IMR-90 (cell line): ENCODE results near the gene WDFY2. TPM values are rescaled to one million over a fixed set of nuclear protein-coding genes. Genes with fewer than 3 reads are reported as not detected.

Experiments used
- ATAC-seq: fragments of 200-7000 bp; cut with Tn5 transposase; 2 replicates; pipeline ENCODE4 v1.9.1; 2020; ENCODE audit warnings: low read depth, mild to moderate bottlenecking, moderate library complexity
- BruUV-seq: library from RNA; stranded (reverse); fragments of 400-500 nt; replicated peaks from 2 replicates; lab custom pipeline; 2021; lab: Mats Ljungman, UMichigan
- CTCF ChIA-PET: fragments of 300-600 bp; formaldehyde crosslinking; extraction: SDS; loops from one replicate; lab custom pipeline; 2021; ENCODE audit warnings: antibody characterized with exemption; lab: Yijun Ruan, JAX
- POLR2A ChIA-PET: fragments of 300-600 bp; sonication (Branson Sonifier 250); formaldehyde crosslinking; loops from one replicate; lab custom pipeline; 2022; ENCODE audit warnings: antibody characterized with exemption; ENCODE audit not compliant: unreplicated experiment; lab: Charles Lee
- DNase-seq: peaks from one replicate; pipeline ENCODE4 v3.0.0; 2013
- H2AFZ ChIP-seq: replicated peaks from 2 replicates; pipeline ENCODE3; 2013; ENCODE audit warnings: low read length, mild to moderate bottlenecking; ENCODE audit not compliant: poor library complexity
- H2AK5ac ChIP-seq: 2 replicates; pipeline ENCODE4 v1.6.1; 2013; ENCODE audit warnings: low read depth, low read length, inconsistent platforms
- H2AK9ac ChIP-seq: replicated peaks from 2 replicates; pipeline ENCODE3; 2013; ENCODE audit warnings: mild to moderate bottlenecking, low read depth, low read length, moderate library complexity; ENCODE audit not compliant: poor library complexity
- H2BK120ac ChIP-seq: 2 replicates; pipeline ENCODE4 v1.6.1; 2013; ENCODE audit warnings: low read depth, low read length, inconsistent platforms
- H2BK15ac ChIP-seq: 3 replicates; pipeline ENCODE4 v1.6.1; 2013; ENCODE audit warnings: low read depth, low read length, inconsistent platforms
- H2BK20ac ChIP-seq: 2 replicates; pipeline ENCODE4 v1.6.1; 2013; ENCODE audit warnings: low read depth, mild to moderate bottlenecking, inconsistent platforms, low read length, moderate library complexity
- H2BK5ac ChIP-seq: 2 replicates; pipeline ENCODE4 v1.6.1; 2013; ENCODE audit warnings: mild to moderate bottlenecking, low read depth, low read length, inconsistent platforms; ENCODE audit not compliant: poor library complexity, severe bottlenecking
- H3K14ac ChIP-seq: replicated peaks from 2 replicates; pipeline ENCODE4 v1.6.1; 2013; ENCODE audit warnings: low read depth, low read length, inconsistent platforms
- H3K18ac ChIP-seq: 2 replicates; pipeline ENCODE4 v1.6.1; 2013; ENCODE audit warnings: low read depth, low read length, control low read depth
- H3K23ac ChIP-seq: 2 replicates; pipeline ENCODE4 v1.6.1; 2013; ENCODE audit warnings: low read depth, low read length, inconsistent platforms
- H3K27ac ChIP-seq: 2 replicates; pipeline ENCODE4 v1.5.1; 2013; ENCODE audit warnings: mild to moderate bottlenecking, control low read depth, low read length; ENCODE audit not compliant: insufficient read depth
- H3K27me3 ChIP-seq: 2 replicates; pipeline ENCODE4 v1.6.1; 2013; ENCODE audit warnings: low read length; ENCODE audit not compliant: control insufficient read depth, insufficient read depth
- H3K36me3 ChIP-seq: 2 replicates; pipeline ENCODE4 v1.6.1; 2013; ENCODE audit warnings: low read length, mixed read lengths; ENCODE audit not compliant: control insufficient read depth, insufficient read depth
- H3K4ac ChIP-seq: 2 replicates; pipeline ENCODE4 v1.6.1; 2013; ENCODE audit warnings: low read depth, low read length, inconsistent platforms
- H3K4me1 ChIP-seq: 2 replicates; pipeline ENCODE4 v1.6.1; 2013; ENCODE audit warnings: low read length, mixed read lengths; ENCODE audit not compliant: control insufficient read depth, insufficient read depth
- H3K4me2 ChIP-seq: 2 replicates; pipeline ENCODE4 v1.6.1; 2013; ENCODE audit warnings: low read depth, mild to moderate bottlenecking, control low read depth, low read length, moderate library complexity
- H3K4me3 ChIP-seq: 2 replicates; pipeline ENCODE4 v1.5.1; 2013; ENCODE audit warnings: low read depth, mild to moderate bottlenecking, control low read depth, low read length, moderate library complexity; ENCODE audit not compliant: insufficient read depth
- H3K56ac ChIP-seq: 2 replicates; pipeline ENCODE4 v1.6.1; 2013; ENCODE audit warnings: low read length, inconsistent platforms; ENCODE audit not compliant: insufficient read depth; ENCODE audit errors: extremely low read depth
- H3K79me1 ChIP-seq, 2 experiments: 2 replicates each; pipeline ENCODE4 v1.6.1; 2013; ENCODE audit warnings: low read length in 2 of 2, inconsistent platforms in 1 of 2, low read depth in 1 of 2
- H3K9ac ChIP-seq: 2 replicates; pipeline ENCODE4 v1.6.1; 2013; ENCODE audit warnings: low read depth, low read length, control low read depth
- H3K9me1 ChIP-seq: 2 replicates; pipeline ENCODE4 v1.6.1; 2013; ENCODE audit warnings: low read length, inconsistent platforms; ENCODE audit not compliant: insufficient read depth
- H3K9me3 ChIP-seq: 2 replicates; pipeline ENCODE4 v1.6.1; 2013; ENCODE audit warnings: low read length; ENCODE audit not compliant: control insufficient read depth, insufficient read depth
- H4K20me1 ChIP-seq: 2 replicates; pipeline ENCODE4 v1.6.1; 2013; ENCODE audit warnings: low read length, inconsistent platforms; ENCODE audit not compliant: insufficient read depth
- H4K5ac ChIP-seq: 2 replicates; pipeline ENCODE4 v1.6.1; 2013; ENCODE audit warnings: mild to moderate bottlenecking, low read depth, low read length, control low read depth
- H4K8ac ChIP-seq, 2 experiments: 2 replicates each; pipeline ENCODE4 v1.6.1; 2013; ENCODE audit warnings: low read depth in 2 of 2, low read length in 2 of 2, control low read depth in 1 of 2, inconsistent platforms in 1 of 2
- H4K91ac ChIP-seq: 2 replicates; pipeline ENCODE4 v1.6.1; 2013; ENCODE audit warnings: low read depth, low read length, inconsistent platforms; ENCODE audit not compliant: insufficient read depth
- BHLHE40 ChIP-seq: fragments of 150-350 bp; IDR thresholded peaks from 2 replicates; pipeline ENCODE4 v1.6.1; 2016; ENCODE audit warnings: mild to moderate bottlenecking, low read depth, low read length
- CEBPB ChIP-seq: IDR thresholded peaks from 2 replicates; pipeline ENCODE4 v1.6.1; 2012; ENCODE audit warnings: low read depth, low read length, improper control_type of control experiment
- CHD1 ChIP-seq: IDR thresholded peaks from 2 replicates; pipeline ENCODE4 v1.6.1; 2012; ENCODE audit warnings: low read depth, low read length, improper control_type of control experiment
- ELK1 ChIP-seq: fragments of 150-350 bp; IDR thresholded peaks from 2 replicates; pipeline ENCODE4 v1.6.1; 2016; ENCODE audit warnings: low read depth, mild to moderate bottlenecking, low read length, moderate library complexity, borderline replicate concordance
- FOS ChIP-seq: fragments of 150-350 bp; IDR thresholded peaks from 2 replicates; pipeline ENCODE4 v1.6.1; 2016; ENCODE audit warnings: low read depth, low read length
- MAFK ChIP-seq: IDR thresholded peaks from 2 replicates; pipeline ENCODE4 v1.6.1; 2012; ENCODE audit warnings: low read depth, low read length, improper control_type of control experiment
- MAZ ChIP-seq: IDR thresholded peaks from 2 replicates; pipeline ENCODE4 v1.6.1; 2012; ENCODE audit warnings: low read depth, mild to moderate bottlenecking, low read length, improper control_type of control experiment, moderate library complexity, borderline replicate concordance
- MXI1 ChIP-seq: IDR thresholded peaks from 2 replicates; pipeline ENCODE4 v1.6.1; 2012; ENCODE audit warnings: low read depth, mild to moderate bottlenecking, low read length, moderate library complexity, borderline replicate concordance
- POLR2A ChIP-seq: IDR thresholded peaks from 2 replicates; pipeline ENCODE4 v1.6.1; 2012; ENCODE audit warnings: mild to moderate bottlenecking, low read depth, low read length
- RCOR1 ChIP-seq: IDR thresholded peaks from 2 replicates; pipeline ENCODE4 v1.6.1; 2012; ENCODE audit warnings: mild to moderate bottlenecking, low read length, improper control_type of control experiment; ENCODE audit not compliant: insufficient replicate concordance
- USF2 ChIP-seq: fragments of 150-350 bp; IDR thresholded peaks from 2 replicates; pipeline ENCODE4 v1.6.1; 2017; ENCODE audit warnings: mild to moderate bottlenecking, antibody characterized with exemption, low read length, low read depth
- WGBS, 2 experiments: methylation state at CpG; one replicate each; pipeline versions ENCODE4 v1.1.5 to v1.1.7; 2013; ENCODE audit warnings: missing lambda C conversion rate in 2 of 2; ENCODE audit not compliant: insufficient read length in 1 of 2; ENCODE audit errors: extremely low coverage in 2 of 2; 5-methylcytosine and 5-hydroxymethylcytosine counted together
- dilution Hi-C: fragments of 300-500 bp; cut with HindIII; formaldehyde crosslinking; loops from one replicate; pipeline ENCODE4 v1.14.3; 2018; ENCODE audit warnings: low sequenced_read_pairs; ENCODE audit not compliant: unreplicated experiment
- in situ Hi-C: fragments of 300-500 bp; cut with MboI; formaldehyde crosslinking; loops from 3 replicates; pipeline ENCODE4 v1.14.3; 2019; ENCODE audit warnings: low sequenced_read_pairs, inconsistent platforms, mixed read lengths
- intact Hi-C: fragments of 100-400 bp; cut with micrococcal nuclease; formaldehyde crosslinking; loops from 2 replicates; pipeline ENCODE4 v1.10.0; 2022
- polyA plus RNA-seq, 3 experiments: library from polyadenylated mRNA; depleted of rRNA; stranded (reverse); fragments of >200 nt; gene quantifications; 2 replicates each; pipeline ENCODE4 v1.2.3, GENCODE V29; 2012; ENCODE audit warnings: low replicate concordance in 1 of 3
- total RNA-seq: library from RNA; depleted of rRNA; stranded (reverse); fragments of >200 nt; gene quantifications from 2 replicates; pipeline ENCODE4 v1.2.3, GENCODE V29; 2012

The WDFY2 gene
- total and polyA plus RNA-seq, 2 of the 4 experiments (the other 2 are of a cell fraction) = 4.3 to 5.4 TPM

- no peak overlapping the region for H4K5ac ChIP-seq
- no peak overlapping the region for H2BK5ac ChIP-seq
- peak; percentile 11 for DNase-seq
- dilution Hi-C loops (no loop called here), in situ Hi-C loops (no loop called here), intact Hi-C loops (no loop called here)
- no peak overlapping the region for H2BK120ac ChIP-seq
- no peaks in the 10 kb centered on the region for H3K36me3 ChIP-seq
- H3K79me1 ChIP-seq = peaks cover 14 to 48% of the 10 kb centered on the region in 2 experiments
- CTCF ChIA-PET = no interaction called here
- peaks cover 7% of the 10 kb centered on the region for H3K4me1 ChIP-seq
- BruUV-seq = no TSS peak
- no peak overlapping the region for H3K14ac ChIP-seq
- POLR2A ChIA-PET = no interaction called here
- no peak overlapping the region for H3K23ac ChIP-seq
- no peak overlapping the region for H2BK15ac ChIP-seq
- WGBS, 2 experiments = no CpG with 5 or more reads among the region's 1 CpG
- no peak overlapping the region for H2AFZ ChIP-seq
- H3K4ac ChIP-seq = no peak overlapping the region
- no peak overlapping the region for H3K4me3 ChIP-seq
- no peak overlapping the region for H3K18ac ChIP-seq
- H3K56ac ChIP-seq = no peak overlapping the region
- no peak overlapping the region for H3K27ac ChIP-seq
- H2AK9ac ChIP-seq = no peak overlapping the region
- no peaks in the 10 kb centered on the region for H3K9me3 ChIP-seq
- peaks cover 10% of the 10 kb centered on the region for H3K9me1 ChIP-seq
- no peak overlapping the region for H2AK5ac ChIP-seq
- no peak overlapping the region for H3K9ac ChIP-seq
- no peak overlapping the region; the same call in 1 of the 2 replicates for H3K4me2 ChIP-seq
- peaks cover 5% of the 10 kb centered on the region; the same call in 1 of the 2 replicates for H4K20me1 ChIP-seq
- no peak for ATAC-seq
- no peak overlapping the region for H4K8ac ChIP-seq
- H2BK20ac ChIP-seq = no peak overlapping the region
- no peaks in the 10 kb centered on the region for H3K27me3 ChIP-seq
- no peak overlapping the region for H4K91ac ChIP-seq
- TF ChIP-seq POLR2A (no peak), RCOR1 (no peak), ELK1 (no peak), USF2 (no peak), CEBPB (no peak), MAFK (no peak), MXI1 (no peak), CHD1 (no peak), MAZ (no peak), FOS (no peak), BHLHE40 (no peak)
These were observed 54.9 kb downstream of the WDFY2 start for GRCh38 chr13:51639171-51639570.
